Mammary epithelial cell (primary cell): ENCODE results near the gene UBR4.

Experiments
- CTCF ChIP-seq, 2 donors: IDR thresholded peaks in 1 of 2; conservative IDR thresholded peaks in 1 of 2; 2 replicates each; pipeline ENCODE4 v1.5.1; 2011 to 2012; ENCODE audit warnings: inconsistent platforms in 2 of 2, low read length in 2 of 2, mild to moderate bottlenecking in 2 of 2, control low read depth in 1 of 2, low read depth in 1 of 2; ENCODE audit not compliant: insufficient read depth in 1 of 2; ENCODE audit errors: extremely low read depth in 1 of 2
- EZH2 ChIP-seq: IDR thresholded peaks from 2 replicates; pipeline ENCODE4 v1.6.1; 2012; ENCODE audit warnings: low read length, inconsistent platforms, borderline replicate concordance

- TF ChIP-seq EZH2 (no peak), CTCF (conservative IDR thresholded peaks at IDR 0.05 in 1 of 2, IDR thresholded peaks at IDR 0.05 in 1 of 2; ENCODE audit: extremely low read depth in 1 of 2, insufficient read depth in 1 of 2, low read depth in 1 of 2, low read length in 2 of 2) (no peak)
Measured at GRCh38 chr1:19066248-19066873, 143.7 kb downstream of the UBR4 start.
